Ovary (tissue), 3 donors: ENCODE results near the gene TAF11L2.

ENCODE experiments used
- CTCF ChIP-seq, 3 donors: fragments of 450-650 bp in 2 of 3; fragments of 200-600 bp in 1 of 3; IDR thresholded peaks; one replicate each; pipeline versions ENCODE4 v1.5.1 to v1.8.0; 2016 to 2022; ENCODE audit warnings: antibody characterized with exemption in 3 of 3, mild to moderate bottlenecking in 1 of 3
- POLR2A ChIP-seq: fragments of 450-650 bp; IDR thresholded peaks from one replicate; pipeline ENCODE4 v1.6.1; 2017; ENCODE audit warnings: antibody characterized with exemption, mild to moderate bottlenecking, moderate library complexity
- donor health status: DM: no; HTN: no; CAD: no.

DNA sequence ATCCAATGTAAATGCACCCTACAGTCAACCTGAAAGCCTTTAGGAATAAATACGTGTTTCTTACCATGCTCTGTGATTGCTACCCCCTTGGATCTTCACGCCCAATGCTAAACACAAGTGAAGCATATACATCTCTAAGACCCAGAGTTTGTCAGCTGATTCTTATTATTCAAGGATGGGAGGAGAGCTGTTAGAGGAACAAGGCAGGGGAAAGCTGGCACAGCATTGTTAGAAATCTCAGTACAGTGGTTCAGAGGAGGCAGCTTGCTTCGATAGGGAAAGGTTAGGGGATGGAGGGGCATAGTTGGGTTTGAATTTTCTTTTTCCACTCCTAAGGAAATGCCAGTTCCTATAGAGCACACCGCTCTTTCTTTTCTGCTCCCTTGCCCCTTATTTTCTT, 16.7 kb upstream of the TAF11L2 start:
- TF ChIP-seq CTCF (IDR thresholded peaks at IDR 0.05) = no peak
- no peak for TF ChIP-seq POLR2A
